Astrocyte of the cerebellum (primary cell): ENCODE data around the gene RBM20.

ENCODE experiments used
- DNase-seq: peaks from one replicate; pipeline ENCODE4 v3.0.0-alpha.2; 2011; ENCODE audit warnings: low read depth
- H3K4me3 ChIP-seq: 2 replicates; pipeline ENCODE4 v1.5.1; 2011; ENCODE audit warnings: mild to moderate bottlenecking, low read depth, low read length, moderate library complexity
- CTCF ChIP-seq: IDR thresholded peaks from 2 replicates; pipeline ENCODE4 v1.5.1; 2012; ENCODE audit warnings: low read length, low read depth, moderate library complexity, mild to moderate bottlenecking; ENCODE audit errors: missing control alignments
- in situ Hi-C: cut with HindIII; loops from 2 replicates; pipeline ENCODE4 v1.10.0; 2017; ENCODE audit warnings: low sequenced_read_pairs

The RBM20 gene

GRCh38 chr10:110782616-110783015 is 138.5 kb downstream of the RBM20 start:
- in situ Hi-C loops: no loop called here
- H3K4me3 ChIP-seq: no peak overlapping the region
- TF ChIP-seq CTCF: no peak
- no peak for DNase-seq

GRCh38 chr10:110783509-110784107 is 139.5 kb downstream of the RBM20 start:
- DNase-seq: no peak
- in situ Hi-C loops: no loop called here

GRCh38 chr10:110784198-110784597 is 140.1 kb downstream of the RBM20 start:
- TF ChIP-seq CTCF: no peak
- in situ Hi-C loops: no loop called here
- no peak overlapping the region for H3K4me3 ChIP-seq
- DNase-seq: no peak

More at GRCh38 chr10:110783509-110784107, 139.5 kb downstream of the RBM20 start:
- no peak overlapping the region for H3K4me3 ChIP-seq
- TF ChIP-seq CTCF: no peak

- no peak for TF ChIP-seq CTCF
- DNase-seq: no peak
Measured at GRCh38 chr10:110786172-110786571, 142.0 kb downstream of the RBM20 start.

GRCh38 chr10:110788620-110789385 is 144.7 kb downstream of the RBM20 start:
- in situ Hi-C loops: loop anchor here (5.0 kb wide), 2 partner anchors 33 to 83 kb away; partner anchors contain the start of gene PDCD4
- no peak for DNase-seq
- TF ChIP-seq CTCF: no peak
- H3K4me3 ChIP-seq: no peak overlapping the region

More at GRCh38 chr10:110786172-110786571, 142.0 kb downstream of the RBM20 start:
- no peak overlapping the region for H3K4me3 ChIP-seq
- in situ Hi-C loops: loop anchor here (5.0 kb wide), 2 partner anchors 36 to 86 kb away; partner anchors contain the start of gene PDCD4

- no peak for TF ChIP-seq CTCF
- in situ Hi-C loops: loop anchor here (5.0 kb wide), 2 partner anchors 32 to 82 kb away; partner anchors contain the start of gene PDCD4
- H3K4me3 ChIP-seq: no peak overlapping the region
Measured at GRCh38 chr10:110789604-110790433, 145.7 kb downstream of the RBM20 start.

More at GRCh38 chr10:110789604-110790433, 145.7 kb downstream of the RBM20 start:
- DNase-seq: no peak
